Measurements from ENCODE around the gene SPANXN3.
"Not testable (repeated sequence)": the region's sequence is repeated elsewhere in the genome, so short reads cannot be mapped to it uniquely, and the experiment has no call there.

Gene SPANXN3, protein sequence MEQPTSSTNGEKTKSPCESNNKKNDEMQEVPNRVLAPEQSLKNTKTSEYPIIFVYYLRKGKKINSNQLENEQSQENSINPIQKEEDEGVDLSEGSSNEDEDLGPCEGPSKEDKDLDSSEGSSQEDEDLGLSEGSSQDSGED

DNA sequence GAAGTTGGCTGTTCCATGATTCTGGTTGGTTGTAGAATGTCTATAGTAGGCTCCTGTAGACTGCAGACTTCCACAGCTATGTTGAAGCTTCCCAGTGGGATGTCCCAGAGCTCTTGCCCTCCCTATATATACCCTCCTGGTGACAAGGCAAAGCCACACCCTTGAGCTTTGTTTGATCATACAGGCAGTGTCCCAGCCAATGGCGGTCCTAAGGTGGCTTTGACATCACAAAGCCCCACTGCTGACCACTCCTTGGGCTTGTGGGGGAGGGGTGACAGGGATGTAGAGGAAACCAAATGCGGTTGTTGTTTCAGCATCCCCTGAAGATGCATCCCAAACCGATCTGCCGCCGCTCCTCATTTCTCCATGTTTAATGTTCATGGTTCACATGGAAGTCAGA is at the start of gene SPANXN3:
Gene SPANXN3 (minus strand): TSS at position 101 of the 400 bp plus-strand sequence. CDS start 84 bp downstream, at position 17.
- DNase-seq = not testable (repeated sequence)

GRCh38 chrX:143536176-143536575 is 18.9 kb upstream of the SPANXN3 start:
- DNase-seq = no peak

DNA sequence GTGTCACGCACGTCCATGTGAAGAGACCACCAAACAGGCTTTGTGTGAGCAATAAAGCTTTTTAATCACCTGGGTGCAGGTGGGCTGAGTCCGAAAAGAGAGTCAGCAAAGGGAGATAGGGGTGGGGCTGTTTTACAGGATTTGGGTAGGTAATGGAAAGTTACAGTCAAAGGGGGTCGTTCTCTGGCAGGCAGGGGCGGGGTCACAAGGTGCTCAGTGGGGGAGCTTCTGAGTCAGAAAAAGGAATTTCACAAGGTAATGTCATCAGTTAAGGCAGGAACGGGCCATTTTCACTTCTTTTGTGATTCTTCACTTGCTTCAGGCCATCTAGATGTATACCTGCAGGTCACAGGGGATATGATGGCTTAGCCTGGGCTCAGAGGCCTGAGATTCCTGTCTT is 15.1 kb downstream of the SPANXN3 start:
- DNase-seq = not testable (repeated sequence)

- no peak for DNase-seq
Measured at GRCh38 chrX:143500751-143501150, 16.5 kb downstream of the SPANXN3 start.

DNA sequence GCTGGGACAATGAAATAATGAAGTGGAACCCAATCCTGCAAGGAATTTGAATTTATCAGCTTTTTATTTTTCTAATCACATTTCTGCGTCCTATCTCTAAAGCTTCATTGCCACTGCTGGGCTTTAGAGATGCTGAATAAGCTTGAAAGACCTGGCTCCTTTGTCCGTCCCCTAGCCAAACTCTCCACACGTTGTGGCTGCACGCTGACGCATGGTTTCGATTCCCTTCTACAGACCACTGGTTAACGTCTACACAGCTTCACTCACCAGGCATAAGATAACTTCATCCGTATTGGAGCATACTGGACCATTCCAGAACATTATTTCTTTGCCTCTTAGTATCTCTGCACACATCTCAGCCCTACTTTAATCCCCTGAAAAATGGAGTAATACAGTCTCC is 31.2 kb downstream of the SPANXN3 start:
- no peak for DNase-seq

DNA sequence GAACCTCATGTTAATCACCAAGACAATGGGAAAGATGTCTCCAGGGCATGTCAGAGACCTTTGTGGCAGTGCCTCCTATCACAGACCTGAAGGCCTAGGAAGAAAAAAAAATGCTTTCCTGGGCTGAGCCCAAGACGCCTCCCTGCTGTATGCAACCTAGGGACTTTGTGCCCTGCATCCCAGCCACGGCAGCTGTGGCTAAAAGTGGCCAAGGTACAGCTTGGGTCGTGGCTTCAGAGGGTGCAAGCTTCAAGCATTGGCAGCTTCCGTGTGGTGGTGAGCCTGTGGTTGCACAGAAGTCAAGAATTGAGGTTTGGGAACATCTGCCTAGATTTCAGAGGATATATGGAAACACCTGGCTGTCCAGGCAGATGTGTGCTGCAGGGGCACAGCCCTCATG is 40.5 kb downstream of the SPANXN3 start:
- DNase-seq = no peak

DNA sequence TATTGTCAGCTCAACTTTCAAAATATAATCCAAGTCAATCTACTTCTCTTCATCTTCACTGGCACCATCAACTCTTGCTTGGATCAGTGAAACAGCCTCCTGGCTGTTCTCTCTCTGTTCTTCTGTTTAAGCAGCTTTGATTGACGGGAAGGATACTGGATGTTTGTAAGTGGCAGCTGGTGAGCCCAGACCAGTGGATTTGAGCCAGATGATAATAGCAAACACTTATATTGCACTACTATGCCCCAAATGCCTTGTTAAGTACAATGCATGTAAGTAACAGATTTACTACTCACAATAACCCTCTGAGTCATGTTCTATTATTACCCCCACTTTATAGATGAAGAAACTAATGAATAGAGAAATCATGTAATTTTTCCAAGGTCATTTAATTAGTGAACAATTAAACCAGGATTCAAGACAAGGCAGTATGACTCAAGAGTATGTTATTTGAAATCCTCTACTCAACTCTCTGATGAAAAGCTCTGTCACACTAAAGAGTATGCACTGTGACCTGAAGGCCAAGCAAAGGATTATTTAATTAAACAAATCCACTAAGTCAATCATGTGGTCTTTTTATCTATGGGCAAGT is 44.8 kb downstream of the SPANXN3 start:
- no peak for DNase-seq

- no peak for DNase-seq
Measured at GRCh38 chrX:143466130-143466529, 51.1 kb downstream of the SPANXN3 start.

- no peak for DNase-seq
Measured at GRCh38 chrX:143462696-143463095, 54.6 kb downstream of the SPANXN3 start.

DNA sequence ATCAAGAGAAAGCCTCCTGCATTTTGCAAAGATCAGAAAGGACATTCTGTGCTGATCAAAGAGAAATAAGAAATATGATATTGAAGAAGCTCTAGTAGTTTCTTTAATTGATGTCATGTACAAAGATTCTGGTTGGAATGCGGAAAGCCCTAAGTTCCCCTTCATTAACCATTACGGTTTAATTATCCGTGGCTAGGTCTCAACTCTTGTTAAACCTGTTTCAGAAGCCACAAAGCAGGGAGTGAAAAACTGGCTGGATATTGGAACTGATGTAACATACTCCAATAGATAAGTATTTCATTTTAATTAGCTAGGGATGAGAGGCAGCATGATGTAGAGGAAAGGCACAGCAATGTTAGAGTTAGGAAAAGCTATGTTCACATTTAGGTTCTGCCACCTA is 55.7 kb downstream of the SPANXN3 start:
- DNase-seq = no peak

Data from activated effector memory CD4-positive, alpha-beta T cell treated with Interleukin-2 at 50 U/mL for 16 hours (primary cell).